Activated CD8-positive, alpha-beta memory T cell treated with anti-CD3 and anti-CD28 coated beads for 1 hour (primary cell): ENCODE results near the gene ARMC2.

Experiments used
- DNase-seq, 2 donors: peaks; one replicate each; pipeline ENCODE4 v3.0.0-alpha.2; 2020; ENCODE audit warnings: low read depth in 1 of 2; ENCODE audit errors: extremely low read depth in 1 of 2

The ARMC2 gene

GRCh38 chr6:108982154-108983113, 134.2 kb downstream of the ARMC2 start:
- no peak for DNase-seq

- no peak for DNase-seq
These were observed 134.9 kb downstream of the ARMC2 start for GRCh38 chr6:108983151-108983550.

- no peak for DNase-seq
These were observed 137.1 kb downstream of the ARMC2 start for GRCh38 chr6:108985301-108985700.

GRCh38 chr6:108987156-108987555, 138.9 kb downstream of the ARMC2 start:
- no peak for DNase-seq

GRCh38 chr6:108988296-108988695, 140.1 kb downstream of the ARMC2 start:
- no peak for DNase-seq

GRCh38 chr6:108988765-108989164, 140.5 kb downstream of the ARMC2 start:
- DNase-seq, result no peak

GRCh38 chr6:108989700-108990099, 141.5 kb downstream of the ARMC2 start:
- DNase-seq, result no peak

GRCh38 chr6:108993876-108994275, 145.7 kb downstream of the ARMC2 start:
- DNase-seq, result no peak

GRCh38 chr6:108995296-108995695, 147.1 kb downstream of the ARMC2 start:
- no peak for DNase-seq

GRCh38 chr6:108996208-108996607, 148.0 kb downstream of the ARMC2 start:
- DNase-seq, result no peak

- no peak for DNase-seq
These were observed 150.3 kb downstream of the ARMC2 start for GRCh38 chr6:108998485-108998884.

GRCh38 chr6:108999428-108999827, 151.2 kb downstream of the ARMC2 start:
- DNase-seq, result no peak

- no peak for DNase-seq
These were observed 152.1 kb downstream of the ARMC2 start for GRCh38 chr6:109000289-109000688.

- no peak for DNase-seq
These were observed 153.2 kb downstream of the ARMC2 start for GRCh38 chr6:109001291-109001894.

- DNase-seq, result no peak
These were observed 154.0 kb downstream of the ARMC2 start for GRCh38 chr6:109002051-109002697.

GRCh38 chr6:109002882-109003281, 154.7 kb downstream of the ARMC2 start:
- DNase-seq, result no peak

GRCh38 chr6:109006818-109007217, 158.6 kb downstream of the ARMC2 start:
- no peak for DNase-seq

- DNase-seq, result no peak
These were observed 159.3 kb downstream of the ARMC2 start for GRCh38 chr6:109007521-109007920.

- no peak for DNase-seq
These were observed 159.8 kb downstream of the ARMC2 start for GRCh38 chr6:109008054-109008453.

GRCh38 chr6:109008537-109009235, 160.5 kb downstream of the ARMC2 start:
- no peak for DNase-seq
